DOHH2 (cell line): Measurements from ENCODE around the gene LNP1.

Experiments
- H3F3A ChIP-seq: fragments of 200-600 bp; sonication (generic), shearing (Covaris generic); 2 replicates; pipeline ENCODE4 v1.6.0; 2016; ENCODE audit warnings: antibody characterized with exemption, mild to moderate bottlenecking; ENCODE audit not compliant: control insufficient read depth, insufficient read depth
- H3K27ac ChIP-seq: fragments of 200-600 bp; sonication (generic); 2 replicates; pipeline ENCODE4 v1.5.1; 2014; ENCODE audit warnings: low read depth, mild to moderate bottlenecking, low read length, moderate library complexity
- H3K27me3 ChIP-seq: fragments of 200-600 bp; sonication (generic); 2 replicates; pipeline ENCODE4 v1.6.1; 2014; ENCODE audit warnings: mild to moderate bottlenecking, low read length, mixed read lengths; ENCODE audit not compliant: control insufficient read depth
- H3K36me3 ChIP-seq: fragments of 200-600 bp; sonication (generic); 2 replicates; pipeline ENCODE4 v1.6.1; 2014; ENCODE audit warnings: mild to moderate bottlenecking, low read length, moderate library complexity, mixed read lengths; ENCODE audit not compliant: control insufficient read depth
- H3K4me1 ChIP-seq: fragments of 200-600 bp; sonication (generic); 2 replicates; pipeline ENCODE4 v1.6.1; 2014; ENCODE audit warnings: mild to moderate bottlenecking, low read length, mixed read lengths; ENCODE audit not compliant: control insufficient read depth
- H3K4me2 ChIP-seq: fragments of 200-600 bp; sonication (generic); 2 replicates; pipeline ENCODE4 v1.6.0; 2014; ENCODE audit warnings: mild to moderate bottlenecking, low read length, moderate library complexity
- H3K4me3 ChIP-seq: fragments of 200-600 bp; sonication (generic); 2 replicates; pipeline ENCODE4 v1.5.1; 2014; ENCODE audit warnings: mild to moderate bottlenecking, low read length, mixed read lengths
- H3K79me2 ChIP-seq: fragments of 200-600 bp; sonication (generic); 2 replicates; pipeline ENCODE4 v1.6.1; 2014; ENCODE audit warnings: mild to moderate bottlenecking, low read length, mixed read lengths; ENCODE audit not compliant: control insufficient read depth
- H3K9me2 ChIP-seq: fragments of 200-600 bp; sonication (generic); replicated peaks from 2 replicates; pipeline ENCODE4 v1.6.1; 2014; ENCODE audit warnings: mild to moderate bottlenecking, low read length, mixed read lengths; ENCODE audit not compliant: control insufficient read depth
- H3K9me3 ChIP-seq: fragments of 200-600 bp; sonication (generic); 2 replicates; pipeline ENCODE4 v1.6.1; 2014; ENCODE audit warnings: antibody characterized with exemption, low read length, mixed read lengths; ENCODE audit not compliant: control insufficient read depth, insufficient read depth
- H4K20me1 ChIP-seq: fragments of 200-600 bp; sonication (generic); 2 replicates; pipeline ENCODE4 v1.6.0; 2014; ENCODE audit warnings: low read depth, mild to moderate bottlenecking, antibody characterized with exemption, low read length, moderate library complexity; ENCODE audit not compliant: control insufficient read depth, insufficient read depth
- EZH2phosphoT487 ChIP-seq: fragments of 200-600 bp; sonication (generic); IDR thresholded peaks from 2 replicates; pipeline ENCODE4 v1.6.1; 2017; ENCODE audit warnings: borderline replicate concordance, mild to moderate bottlenecking, antibody characterized with exemption, low read length, moderate library complexity, mixed read lengths
- TF ChIP-seq, protein P1 (sequence below): fragments of 200-600 bp; sonication (generic); IDR thresholded peaks from one replicate; pipeline ENCODE4 v1.5.1; 2014; ENCODE audit warnings: antibody characterized with exemption, mild to moderate bottlenecking, low read depth, low read length; ENCODE audit not compliant: poor library complexity, severe bottlenecking

The LNP1 gene

DNA sequence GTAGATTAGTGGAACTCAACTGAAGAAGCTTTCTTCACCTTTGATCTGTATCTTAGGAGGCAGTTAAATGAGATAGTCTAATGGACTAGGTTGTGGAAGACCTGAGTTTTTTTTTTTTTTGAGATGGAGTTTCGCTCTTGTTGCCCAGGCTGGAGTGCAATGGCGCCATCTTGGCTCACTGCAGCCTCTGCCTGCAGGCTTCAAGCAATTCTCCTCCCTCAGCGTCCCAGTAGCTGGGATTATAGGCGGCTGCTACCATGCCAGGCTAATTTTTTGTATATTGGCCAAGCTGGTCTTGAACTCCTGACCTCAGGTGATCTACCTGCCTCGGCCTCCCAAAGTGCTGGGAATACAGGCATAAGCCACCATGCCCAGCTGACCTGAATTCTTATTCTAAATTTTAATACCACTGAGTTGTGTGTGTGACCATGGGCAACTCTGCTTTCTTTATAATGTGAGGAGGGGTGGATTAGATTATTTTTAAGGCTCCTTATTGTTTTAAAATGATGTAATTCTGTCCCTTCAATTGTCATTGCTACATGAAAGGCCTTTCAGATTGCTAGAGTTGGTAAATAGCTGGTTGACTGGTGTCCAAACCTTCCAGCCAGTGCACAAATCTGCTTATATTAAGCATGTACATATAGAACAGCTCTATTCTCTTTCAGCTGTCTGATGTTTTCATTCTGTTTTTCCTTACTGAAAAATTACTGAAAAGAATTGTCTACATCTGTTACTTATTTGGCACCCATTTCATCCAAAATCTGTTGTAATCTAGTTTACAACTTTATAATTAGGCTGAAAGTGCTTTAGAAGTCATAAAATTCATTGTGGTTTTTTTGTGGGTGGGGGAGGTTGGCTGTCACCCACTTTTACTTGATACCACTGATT lies 2.3 kb downstream of the LNP1 start:
- Histone ChIP-seq H3K79me2 (peaks cover 61% of the 10 kb centered on the region), H3K36me3 (peaks cover 15% of the 10 kb centered on the region), H4K20me1 (peaks cover 11% of the 10 kb centered on the region; the same call in 1 of the 2 replicates), H3K4me1 (peaks cover 39% of the 10 kb centered on the region), H3F3A (no peaks in the 10 kb centered on the region), H3K4me2 (peak overlapping the region; percentile 92), H3K9me2 (no peaks in the 10 kb centered on the region), H3K4me3 (peak overlapping the region; percentile 96), H3K9me3 (no peaks in the 10 kb centered on the region; the same call in 1 of the 2 replicates), H3K27me3 (no peaks in the 10 kb centered on the region), H3K27ac (no peak overlapping the region)
- no peak for TF ChIP-seq EZH2phosphoT487
- TF ChIP-seq, protein P1, sequence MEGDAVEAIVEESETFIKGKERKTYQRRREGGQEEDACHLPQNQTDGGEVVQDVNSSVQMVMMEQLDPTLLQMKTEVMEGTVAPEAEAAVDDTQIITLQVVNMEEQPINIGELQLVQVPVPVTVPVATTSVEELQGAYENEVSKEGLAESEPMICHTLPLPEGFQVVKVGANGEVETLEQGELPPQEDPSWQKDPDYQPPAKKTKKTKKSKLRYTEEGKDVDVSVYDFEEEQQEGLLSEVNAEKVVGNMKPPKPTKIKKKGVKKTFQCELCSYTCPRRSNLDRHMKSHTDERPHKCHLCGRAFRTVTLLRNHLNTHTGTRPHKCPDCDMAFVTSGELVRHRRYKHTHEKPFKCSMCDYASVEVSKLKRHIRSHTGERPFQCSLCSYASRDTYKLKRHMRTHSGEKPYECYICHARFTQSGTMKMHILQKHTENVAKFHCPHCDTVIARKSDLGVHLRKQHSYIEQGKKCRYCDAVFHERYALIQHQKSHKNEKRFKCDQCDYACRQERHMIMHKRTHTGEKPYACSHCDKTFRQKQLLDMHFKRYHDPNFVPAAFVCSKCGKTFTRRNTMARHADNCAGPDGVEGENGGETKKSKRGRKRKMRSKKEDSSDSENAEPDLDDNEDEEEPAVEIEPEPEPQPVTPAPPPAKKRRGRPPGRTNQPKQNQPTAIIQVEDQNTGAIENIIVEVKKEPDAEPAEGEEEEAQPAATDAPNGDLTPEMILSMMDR: peak; percentile 41

GRCh38 chr3:100404250-100404548 lies 2.9 kb downstream of the LNP1 start:
- Histone ChIP-seq H3K4me1 (peaks cover 33% of the 10 kb centered on the region), H3F3A (no peaks in the 10 kb centered on the region), H3K4me2 (peak overlapping the region; percentile 92), H3K27ac (no peak overlapping the region), H3K4me3 (peak overlapping the region; percentile 96), H3K79me2 (peaks cover 55% of the 10 kb centered on the region), H3K9me3 (no peaks in the 10 kb centered on the region; the same call in 1 of the 2 replicates), H4K20me1 (peaks cover 11% of the 10 kb centered on the region; the same call in 1 of the 2 replicates), H3K27me3 (no peaks in the 10 kb centered on the region), H3K9me2 (no peaks in the 10 kb centered on the region), H3K36me3 (peaks cover 13% of the 10 kb centered on the region)
- TF ChIP-seq EZH2phosphoT487: no peak
- TF ChIP-seq, protein P1: no peak

- Histone ChIP-seq H3K4me2 (no peak overlapping the region), H3F3A (no peaks in the 10 kb centered on the region), H3K79me2 (peaks cover 28% of the 10 kb centered on the region), H3K27ac (no peak overlapping the region), H3K9me3 (no peaks in the 10 kb centered on the region; the same call in 1 of the 2 replicates), H3K9me2 (no peaks in the 10 kb centered on the region), H3K4me1 (peaks cover 23% of the 10 kb centered on the region), H3K4me3 (no peak overlapping the region), H3K27me3 (no peaks in the 10 kb centered on the region), H4K20me1 (no peaks in the 10 kb centered on the region), H3K36me3 (0 out of 2 replicates have a peak, but pooled peaks cover 3% of the 10 kb centered on the region)
- TF ChIP-seq, protein P1: no peak
- TF ChIP-seq EZH2phosphoT487: no peak
Measured at GRCh38 chr3:100407164-100407563, 5.8 kb downstream of the LNP1 start.
